HepG2 (cell line): ENCODE measurements around the gene RHOT2. TPM values are rescaled to one million over a fixed set of nuclear protein-coding genes. Genes with fewer than 3 reads are reported as not detected.

ENCODE experiments used
- DPF2 ChIP-seq: sonication (generic); formaldehyde crosslinking; IDR thresholded peaks from 2 replicates; pipeline ENCODE4 v1.4.0; 2020; ENCODE audit warnings: mild to moderate bottlenecking, low read depth, missing genetic modification reagents, borderline replicate concordance
- ETV6 ChIP-seq: sonication (generic); formaldehyde crosslinking; conservative IDR thresholded peaks from 2 replicates; pipeline ENCODE4 v1.4.0; 2020; ENCODE audit warnings: missing genetic modification reagents
- FOXA3 ChIP-seq: IDR thresholded peaks from 2 replicates; pipeline ENCODE4 v1.6.1; 2016; ENCODE audit warnings: missing genetic modification reagents, missing compliant biosample characterization
- HINFP ChIP-seq: sonication (generic); formaldehyde crosslinking; IDR thresholded peaks from 2 replicates; pipeline ENCODE4 v1.4.0; 2020; ENCODE audit warnings: low read depth, mild to moderate bottlenecking, missing genetic modification reagents
- HNRNPL ChIP-seq: fragments of 200-400 bp; formaldehyde crosslinking; IDR thresholded peaks from 2 replicates; pipeline ENCODE4 v1.6.1; 2017; ENCODE audit warnings: mild to moderate bottlenecking, low read depth, low read length
- MED1 ChIP-seq: sonication (generic); formaldehyde crosslinking; IDR thresholded peaks from 2 replicates; pipeline ENCODE4 v1.4.0; 2020; ENCODE audit warnings: missing genetic modification reagents
- PITX1 ChIP-seq: sonication (generic); formaldehyde crosslinking; IDR thresholded peaks from 2 replicates; pipeline ENCODE4 v1.5.1; 2020; ENCODE audit warnings: mild to moderate bottlenecking, missing genetic modification reagents
- RBM22 ChIP-seq: fragments of 200-400 bp; formaldehyde crosslinking; optimal IDR thresholded peaks from 2 replicates; pipeline ENCODE3; 2017; ENCODE audit warnings: mild to moderate bottlenecking, low read length, moderate library complexity
- REXO4 ChIP-seq: sonication (generic); formaldehyde crosslinking; IDR thresholded peaks from 2 replicates; pipeline ENCODE4 v1.8.0; 2022; ENCODE audit warnings: missing genetic modification reagents, mild to moderate bottlenecking, borderline replicate concordance
- RXRA ChIP-seq: sonication (generic); formaldehyde crosslinking; IDR thresholded peaks from 2 replicates; pipeline ENCODE4 v1.5.1; 2020; ENCODE audit warnings: missing genetic modification reagents
- ZBTB20 ChIP-seq: sonication (generic); formaldehyde crosslinking; IDR thresholded peaks from 2 replicates; pipeline ENCODE4 v1.8.1; 2023; ENCODE audit warnings: missing genetic modification reagents, low read depth, mild to moderate bottlenecking, borderline replicate concordance
- ZBTB43 ChIP-seq: sonication (generic); formaldehyde crosslinking; conservative IDR thresholded peaks from 2 replicates; pipeline ENCODE4 v1.4.0; 2020; ENCODE audit warnings: missing genetic modification reagents
- ZFP36L2 ChIP-seq: sonication (generic); formaldehyde crosslinking; IDR thresholded peaks from 2 replicates; pipeline ENCODE4 v1.4.0; 2020; ENCODE audit warnings: missing genetic modification reagents
- ZMYM3 ChIP-seq: sonication (generic); formaldehyde crosslinking; IDR thresholded peaks from 2 replicates; pipeline ENCODE4 v1.5.1; 2020; ENCODE audit warnings: mild to moderate bottlenecking, missing genetic modification reagents
- ZNF160 ChIP-seq: sonication (generic); formaldehyde crosslinking; IDR thresholded peaks from 2 replicates; pipeline ENCODE4 v1.8.0; 2022; ENCODE audit warnings: mild to moderate bottlenecking, inconsistent platforms, missing genetic modification reagents
- ZNF432 ChIP-seq: sonication (generic); formaldehyde crosslinking; IDR thresholded peaks from 2 replicates; pipeline ENCODE4 v1.5.0; 2020; ENCODE audit warnings: missing genetic modification reagents, mild to moderate bottlenecking, borderline replicate concordance
- ZNF460 ChIP-seq: sonication (generic); formaldehyde crosslinking; IDR thresholded peaks from 2 replicates; pipeline ENCODE4 v1.5.1; 2020; ENCODE audit warnings: missing genetic modification reagents, mild to moderate bottlenecking, borderline replicate concordance
- ZNF552 ChIP-seq: sonication (generic); formaldehyde crosslinking; IDR thresholded peaks from 2 replicates; pipeline ENCODE4 v1.9.0; 2022; ENCODE audit warnings: missing genetic modification reagents, mild to moderate bottlenecking, borderline replicate concordance
- ZNF574 ChIP-seq: sonication (generic); formaldehyde crosslinking; IDR thresholded peaks from 2 replicates; pipeline ENCODE4 v1.4.0; 2020; ENCODE audit warnings: missing genetic modification reagents
- ZXDC ChIP-seq: sonication (generic); formaldehyde crosslinking; IDR thresholded peaks from 2 replicates; pipeline ENCODE4 v1.5.0; 2020; ENCODE audit warnings: mild to moderate bottlenecking, missing genetic modification reagents
- polyA plus RNA-seq, 8 experiments: library from polyadenylated mRNA; depleted of rRNA in 3 of 8; stranded (reverse) in 7 of 8; unstranded in 1 of 8; fragments of >200 nt; fragmentation: Illumina TruSeq in 4 of 8; extraction: Trizol in 4 of 8; gene quantifications; 2 replicates each; pipeline versions ENCODE4 v1.2.1 to v1.2.3, GENCODE V29; 2011 to 2016; ENCODE audit warnings: low read depth in 4 of 8, missing spikeins in 1 of 8, mixed read lengths in 1 of 8; ENCODE audit not compliant: insufficient read depth in 1 of 8
- total RNA-seq, 5 experiments: library from RNA; depleted of rRNA; stranded (reverse); fragments of >200 nt; fragmentation: Illumina TruSeq; extraction: Trizol; gene quantifications; 2 replicates each; pipeline ENCODE4 v1.2.3, GENCODE V29; 2016; ENCODE audit warnings: low read depth in 1 of 5

The RHOT2 gene
- total and polyA plus RNA-seq, 2 of the 13 experiments (the other 11 are each of a cell fraction or from before 2014, with no cell fraction given), result 63.6 to 76.9 TPM

GRCh38 chr16:645852-646678 lies 21.9 kb upstream of the RHOT2 start (continued):
- TF ChIP-seq HNRNPL, result peak; percentile 91
- peak; percentile 53; the same call in 1 of the 2 replicates for TF ChIP-seq ZNF574 (CRISPR knock-in tag)
- peak; percentile 87 for TF ChIP-seq RBM22
- TF ChIP-seq ZNF432 (CRISPR knock-in tag), result no peak
- peak; percentile 4; the same call in 1 of the 2 replicates for TF ChIP-seq HINFP (CRISPR knock-in tag)
- 0 out of 2 replicates have a peak, but pooled peaks have one; percentile 29 for TF ChIP-seq ZMYM3 (CRISPR knock-in tag)
- peak; percentile 64; the same call in 1 of the 2 replicates for TF ChIP-seq ZXDC
- no peak for TF ChIP-seq ZFP36L2 (CRISPR knock-in tag)
- no peak for TF ChIP-seq ZNF160 (CRISPR knock-in tag)
- peak; percentile 63; the same call in 1 of the 2 replicates for TF ChIP-seq PITX1
- TF ChIP-seq ETV6 (CRISPR knock-in tag), result no peak
- peak; percentile 88 for TF ChIP-seq ZBTB20 (CRISPR knock-in tag)
- TF ChIP-seq ZNF552 (CRISPR knock-in tag), result no peak
- peak; percentile 98 for TF ChIP-seq RXRA (CRISPR knock-in tag)
- peak; percentile 32; the same call in 1 of the 2 replicates for TF ChIP-seq FOXA3 (CRISPR knock-in tag)
- TF ChIP-seq ZBTB43 (CRISPR knock-in tag), result no peak
- no peak for TF ChIP-seq REXO4 (CRISPR knock-in tag)
- no peak for TF ChIP-seq DPF2
- TF ChIP-seq MED1, result peak; percentile 74
- no peak for TF ChIP-seq ZNF460
